Endothelial cell (in vitro differentiated cells): ENCODE data around the gene CD300LF. TPM values are rescaled to one million over a fixed set of nuclear protein-coding genes. Genes with fewer than 3 reads are reported as not detected.

Experiments
- DNase-seq: peaks from one replicate; pipeline ENCODE4 v3.0.0; 2021; ENCODE audit warnings: low spot score
- H3K27ac Mint-ChIP-seq: one replicate; pipeline ENCODE4 v1.8.0; 2021; ENCODE audit warnings: mixed read lengths, inconsistent platforms; ENCODE audit not compliant: unreplicated experiment
- H3K27me3 Mint-ChIP-seq: one replicate; pipeline ENCODE4 v1.8.0; 2021; ENCODE audit warnings: mild to moderate bottlenecking, moderate library complexity, mixed read lengths, inconsistent platforms; ENCODE audit not compliant: unreplicated experiment
- H3K36me3 Mint-ChIP-seq: one replicate; pipeline ENCODE4 v1.8.0; 2021; ENCODE audit warnings: mild to moderate bottlenecking, low read depth, mixed read lengths, inconsistent platforms; ENCODE audit not compliant: unreplicated experiment
- H3K4me1 Mint-ChIP-seq: one replicate; pipeline ENCODE4 v1.8.0; 2021; ENCODE audit warnings: mild to moderate bottlenecking, mixed read lengths, inconsistent platforms; ENCODE audit not compliant: unreplicated experiment
- H3K4me3 Mint-ChIP-seq: one replicate; pipeline ENCODE4 v1.8.0; 2021; ENCODE audit warnings: mild to moderate bottlenecking, mixed read lengths, inconsistent platforms; ENCODE audit not compliant: unreplicated experiment
- H3K9me3 Mint-ChIP-seq: one replicate; pipeline ENCODE4 v1.8.0; 2021; ENCODE audit warnings: mixed read lengths, inconsistent platforms; ENCODE audit not compliant: unreplicated experiment
- CTCF ChIP-seq: fragments of 200-600 bp; sonication (generic); IDR thresholded peaks from one replicate; pipeline ENCODE4 v1.5.0; 2021; ENCODE audit warnings: antibody characterized with exemption; ENCODE audit not compliant: unreplicated experiment
- total RNA-seq: library from RNA; stranded (reverse); fragmentation: NEBNext Ultra II Directional; extraction: Animal tissue kit (Norgen Biotek cat#: 25700); gene quantifications from one replicate; pipeline ENCODE4 v1.2.1, GENCODE V29; 2021; ENCODE audit not compliant: unreplicated experiment

The CD300LF gene
- total RNA-seq, 1 donor from 2014 or later, result not detected

GRCh38 chr17:74742978-74743545, 30.3 kb upstream of the CD300LF start:
- no peak for DNase-seq
- no peaks in the 10 kb centered on the region for H3K36me3 Mint-ChIP-seq
- no peak for TF ChIP-seq CTCF
- H3K27me3 Mint-ChIP-seq, result peaks cover 10% of the 10 kb centered on the region
- H3K4me1 Mint-ChIP-seq, result peaks cover 54% of the 10 kb centered on the region
- H3K9me3 Mint-ChIP-seq, result no peaks in the 10 kb centered on the region
- H3K27ac Mint-ChIP-seq, result peak overlapping the region; percentile 61
- H3K4me3 Mint-ChIP-seq, result no peak overlapping the region

- H3K4me3 Mint-ChIP-seq, result no peak overlapping the region
Measured at GRCh38 chr17:74742153-74742515, 29.4 kb upstream of the CD300LF start.

DNA sequence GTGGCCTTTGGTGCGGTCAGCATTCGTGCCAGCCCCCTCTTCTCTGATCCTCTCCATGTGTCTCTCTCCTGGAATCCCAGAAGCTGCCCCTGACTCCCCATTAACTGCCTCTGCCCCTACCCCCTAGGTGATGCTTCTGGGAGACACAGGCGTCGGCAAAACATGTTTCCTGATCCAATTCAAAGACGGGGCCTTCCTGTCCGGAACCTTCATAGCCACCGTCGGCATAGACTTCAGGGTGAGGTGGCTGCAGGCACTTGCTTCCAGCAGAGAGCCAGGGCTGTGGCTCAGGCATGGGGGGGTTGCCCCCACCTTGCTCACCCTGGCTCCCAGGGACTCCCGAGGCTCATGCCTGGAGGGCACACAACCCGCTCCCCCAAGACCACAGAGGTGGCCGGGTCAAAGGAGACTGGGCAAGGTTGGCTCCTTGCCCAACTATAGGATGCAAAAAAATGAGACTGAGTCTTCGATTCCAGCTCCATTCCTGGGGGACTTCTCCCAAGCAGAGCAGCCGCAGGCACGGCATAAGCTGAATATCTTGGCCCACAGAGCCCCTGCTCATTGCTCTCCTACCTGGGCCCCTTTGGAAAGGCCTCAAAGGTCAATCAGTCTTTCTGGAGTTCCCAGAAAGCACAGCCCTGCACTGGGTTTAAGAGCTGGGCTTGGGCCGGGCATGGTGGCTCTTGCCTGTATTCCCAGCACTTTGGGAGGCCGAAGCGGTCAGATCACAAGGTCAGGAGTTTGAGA, 28.1 kb upstream of the CD300LF start:
- Mint-ChIP-seq H3K27me3 (peaks cover 11% of the 10 kb centered on the region), H3K4me3 (no peak overlapping the region), H3K36me3 (no peaks in the 10 kb centered on the region), H3K9me3 (no peaks in the 10 kb centered on the region), H3K27ac (no peak overlapping the region), H3K4me1 (peaks cover 42% of the 10 kb centered on the region)
- TF ChIP-seq CTCF, result no peak
- no peak for DNase-seq

More at GRCh38 chr17:74742153-74742515, 29.4 kb upstream of the CD300LF start:
- Mint-ChIP-seq H3K27ac (no peak overlapping the region), H3K27me3 (peaks cover 10% of the 10 kb centered on the region), H3K9me3 (no peaks in the 10 kb centered on the region), H3K36me3 (no peaks in the 10 kb centered on the region), H3K4me1 (peaks cover 47% of the 10 kb centered on the region)
- no peak for DNase-seq
- TF ChIP-seq CTCF, result no peak

- H3K27ac Mint-ChIP-seq, result no peak overlapping the region
- TF ChIP-seq CTCF, result no peak
- no peaks in the 10 kb centered on the region for H3K9me3 Mint-ChIP-seq
- peaks cover 42% of the 10 kb centered on the region for H3K4me1 Mint-ChIP-seq
- no peak overlapping the region for H3K4me3 Mint-ChIP-seq
- no peaks in the 10 kb centered on the region for H3K36me3 Mint-ChIP-seq
- DNase-seq, result no peak
- H3K27me3 Mint-ChIP-seq, result peaks cover 11% of the 10 kb centered on the region
Measured at GRCh38 chr17:74740173-74740572, 27.4 kb upstream of the CD300LF start.

- DNase-seq, result no peak
- no peak overlapping the region for H3K4me3 Mint-ChIP-seq
- peaks cover 13% of the 10 kb centered on the region for H3K27me3 Mint-ChIP-seq
- no peak for TF ChIP-seq CTCF
- H3K4me1 Mint-ChIP-seq, result peaks cover 36% of the 10 kb centered on the region
- no peaks in the 10 kb centered on the region for H3K9me3 Mint-ChIP-seq
- no peaks in the 10 kb centered on the region for H3K36me3 Mint-ChIP-seq
- no peak overlapping the region for H3K27ac Mint-ChIP-seq
Measured at GRCh38 chr17:74739227-74739831, 26.6 kb upstream of the CD300LF start.
